ENCODE data around the gene HOXD12.

The HOXD12 gene

DNA sequence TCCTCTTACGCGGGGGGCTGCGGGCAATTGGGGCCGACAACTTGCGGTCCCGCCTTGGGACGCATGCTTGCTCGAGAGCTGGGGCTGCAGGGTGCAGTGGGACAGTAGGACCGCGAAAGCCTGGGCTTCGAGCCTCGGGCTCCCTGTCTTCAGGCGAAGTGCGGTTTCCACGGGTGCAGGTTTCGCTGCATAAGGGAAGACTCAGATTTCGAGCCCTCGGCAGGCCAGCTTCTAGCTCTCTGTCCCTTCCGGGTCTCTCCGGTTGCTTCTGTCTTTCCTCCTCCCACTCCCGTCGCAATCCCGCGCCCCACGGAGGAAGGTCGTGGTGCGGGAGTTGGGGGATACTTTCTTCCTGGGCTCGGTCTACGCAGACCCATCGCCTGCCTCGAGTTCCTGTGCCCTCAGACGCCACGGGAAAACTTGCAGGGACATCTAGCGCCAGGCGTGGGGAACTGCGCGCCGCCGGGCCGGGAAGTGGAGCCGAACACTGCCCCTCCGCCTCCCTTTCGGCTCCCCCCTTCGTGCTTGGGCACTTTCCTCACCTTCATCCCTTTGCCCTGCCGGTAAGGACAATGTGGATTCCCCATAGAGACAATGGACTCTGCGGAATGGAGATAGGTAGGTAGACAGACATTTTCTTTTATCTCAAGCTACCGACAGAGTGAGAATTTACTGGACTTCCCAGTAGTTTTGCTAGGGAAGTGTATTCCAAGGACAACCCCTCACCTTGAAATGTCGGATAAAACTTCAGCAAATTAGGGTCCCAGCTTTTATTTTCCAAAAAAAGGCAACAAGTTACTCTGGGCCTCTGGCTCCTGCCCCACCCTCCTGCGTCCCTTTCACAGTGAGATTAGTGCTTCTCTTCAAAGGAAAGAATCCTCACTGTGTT lies 11.3 kb upstream of the HOXD12 start:
- peak overlapping the region; percentile 26 for H3K4me3 ChIP-seq (ENCODE audit: extremely low read depth, insufficient read depth, low read length, poor library complexity, severe bottlenecking)

GRCh38 chr2:176088937-176089842 lies 10.4 kb upstream of the HOXD12 start:
- Histone ChIP-seq H3K36me3 (ENCODE audit: control insufficient read depth, insufficient read depth, low read length) (no peaks in the 10 kb centered on the region), H3K4me3 (ENCODE audit: extremely low read depth, insufficient read depth, low read length, poor library complexity, severe bottlenecking) (no peak overlapping the region), H3K4me1 (ENCODE audit: control insufficient read depth, insufficient read depth, low read length, poor library complexity, severe bottlenecking) (peaks cover 18% of the 10 kb centered on the region), H3K9me3 (ENCODE audit: control insufficient read depth, low read length) (no peaks in the 10 kb centered on the region), H3K27ac (ENCODE audit: low read depth, low read length, severe bottlenecking) (no peak overlapping the region)
- 4% methylated on average over 3 of the region's 6 CpGs for WGBS, 2 experiments (ENCODE audit: insufficient coverage in 2 of 2)

More for the DNA sequence above, 11.3 kb upstream of the HOXD12 start:
- no peak overlapping the region for H3K27ac ChIP-seq (ENCODE audit: low read depth, low read length, severe bottlenecking)
- H3K9me3 ChIP-seq (ENCODE audit: control insufficient read depth, low read length) = no peaks in the 10 kb centered on the region
- H3K4me1 ChIP-seq (ENCODE audit: control insufficient read depth, insufficient read depth, low read length, poor library complexity, severe bottlenecking) = peaks cover 18% of the 10 kb centered on the region
- WGBS, 2 experiments (ENCODE audit: insufficient coverage in 2 of 2) = 2 to 3% methylated on average over 32 to 34 of the region's 49 CpGs
- H3K36me3 ChIP-seq (ENCODE audit: control insufficient read depth, insufficient read depth, low read length) = no peaks in the 10 kb centered on the region

DNA sequence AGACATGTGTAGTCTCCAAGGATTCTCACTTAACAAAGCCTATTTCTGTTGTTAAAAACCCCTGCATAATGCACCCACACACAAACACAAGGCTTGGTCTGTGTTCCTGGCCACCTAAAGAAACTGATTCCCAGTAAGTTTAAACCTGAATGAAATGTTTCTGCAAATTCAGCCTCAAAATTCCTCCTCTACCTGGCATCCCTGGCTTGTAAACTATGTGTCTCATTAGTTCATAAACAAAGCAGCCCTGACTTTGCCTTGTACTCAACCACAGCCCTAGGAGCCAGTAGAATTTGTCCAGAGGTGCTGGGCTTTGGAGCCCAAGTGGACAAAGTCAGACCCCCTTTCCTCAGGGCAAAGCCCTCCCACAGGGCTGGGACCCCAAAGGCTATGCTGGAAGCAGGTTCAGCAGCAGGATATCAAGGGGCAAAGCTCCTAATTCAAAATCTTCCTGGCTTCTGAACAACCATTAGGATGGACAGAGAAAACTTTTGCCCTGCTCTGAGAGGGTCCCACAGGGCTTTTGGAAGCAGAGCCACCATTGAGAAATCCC lies 9.7 kb upstream of the HOXD12 start:
- no peak overlapping the region for H3K4me3 ChIP-seq (ENCODE audit: extremely low read depth, insufficient read depth, low read length, poor library complexity, severe bottlenecking)
- H3K9me3 ChIP-seq (ENCODE audit: control insufficient read depth, low read length) = no peaks in the 10 kb centered on the region

DNA sequence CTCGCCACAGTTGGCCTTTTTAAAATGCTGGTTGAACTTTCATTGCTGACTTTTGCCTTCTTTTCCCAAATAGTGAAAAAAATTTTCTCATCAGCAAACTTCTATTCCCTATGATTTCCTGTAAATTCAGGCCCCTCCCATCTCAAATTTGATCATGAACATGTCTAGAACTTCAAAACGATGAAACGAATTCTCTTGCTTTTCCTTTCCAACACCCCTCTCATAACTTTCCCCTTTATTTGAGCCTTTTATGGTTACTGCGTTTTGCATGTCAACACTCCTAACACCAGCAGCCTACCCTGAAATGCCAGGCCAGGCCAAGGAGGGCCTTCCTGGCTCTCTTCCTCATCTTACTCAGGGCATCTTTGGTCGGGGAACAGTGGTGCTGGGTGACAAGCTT lies 8.7 kb upstream of the HOXD12 start:
- no peak overlapping the region for H3K27ac ChIP-seq (ENCODE audit: low read depth, low read length, severe bottlenecking)
- no peaks in the 10 kb centered on the region for H3K9me3 ChIP-seq (ENCODE audit: control insufficient read depth, low read length)
- H3K4me1 ChIP-seq (ENCODE audit: control insufficient read depth, insufficient read depth, low read length, poor library complexity, severe bottlenecking) = peaks cover 7% of the 10 kb centered on the region
- H3K36me3 ChIP-seq (ENCODE audit: control insufficient read depth, insufficient read depth, low read length) = no peaks in the 10 kb centered on the region
- WGBS, 2 experiments (ENCODE audit: insufficient coverage in 2 of 2) = 12% methylated on average over 3 to 4 of the region's 5 CpGs
- H3K4me3 ChIP-seq (ENCODE audit: extremely low read depth, insufficient read depth, low read length, poor library complexity, severe bottlenecking) = no peak overlapping the region

More for the DNA sequence above, 9.7 kb upstream of the HOXD12 start:
- Histone ChIP-seq H3K36me3 (ENCODE audit: control insufficient read depth, insufficient read depth, low read length) (no peaks in the 10 kb centered on the region), H3K27ac (ENCODE audit: low read depth, low read length, severe bottlenecking) (no peak overlapping the region), H3K4me1 (ENCODE audit: control insufficient read depth, insufficient read depth, low read length, poor library complexity, severe bottlenecking) (peaks cover 13% of the 10 kb centered on the region)

- peaks cover 5% of the 10 kb centered on the region for H3K4me1 ChIP-seq (ENCODE audit: control insufficient read depth, insufficient read depth, low read length, poor library complexity, severe bottlenecking)
- H3K27ac ChIP-seq (ENCODE audit: low read depth, low read length, severe bottlenecking) = no peak overlapping the region
- H3K9me3 ChIP-seq (ENCODE audit: control insufficient read depth, low read length) = no peaks in the 10 kb centered on the region
- H3K4me3 ChIP-seq (ENCODE audit: extremely low read depth, insufficient read depth, low read length, poor library complexity, severe bottlenecking) = no peak overlapping the region
- 1 to 3% methylated on average over 24 of the region's 31 CpGs for WGBS, 2 experiments (ENCODE audit: insufficient coverage in 2 of 2)
- H3K36me3 ChIP-seq (ENCODE audit: control insufficient read depth, insufficient read depth, low read length) = no peaks in the 10 kb centered on the region
Observed at GRCh38 chr2:176091329-176092258, 8.0 kb upstream of the HOXD12 start.

DNA sequence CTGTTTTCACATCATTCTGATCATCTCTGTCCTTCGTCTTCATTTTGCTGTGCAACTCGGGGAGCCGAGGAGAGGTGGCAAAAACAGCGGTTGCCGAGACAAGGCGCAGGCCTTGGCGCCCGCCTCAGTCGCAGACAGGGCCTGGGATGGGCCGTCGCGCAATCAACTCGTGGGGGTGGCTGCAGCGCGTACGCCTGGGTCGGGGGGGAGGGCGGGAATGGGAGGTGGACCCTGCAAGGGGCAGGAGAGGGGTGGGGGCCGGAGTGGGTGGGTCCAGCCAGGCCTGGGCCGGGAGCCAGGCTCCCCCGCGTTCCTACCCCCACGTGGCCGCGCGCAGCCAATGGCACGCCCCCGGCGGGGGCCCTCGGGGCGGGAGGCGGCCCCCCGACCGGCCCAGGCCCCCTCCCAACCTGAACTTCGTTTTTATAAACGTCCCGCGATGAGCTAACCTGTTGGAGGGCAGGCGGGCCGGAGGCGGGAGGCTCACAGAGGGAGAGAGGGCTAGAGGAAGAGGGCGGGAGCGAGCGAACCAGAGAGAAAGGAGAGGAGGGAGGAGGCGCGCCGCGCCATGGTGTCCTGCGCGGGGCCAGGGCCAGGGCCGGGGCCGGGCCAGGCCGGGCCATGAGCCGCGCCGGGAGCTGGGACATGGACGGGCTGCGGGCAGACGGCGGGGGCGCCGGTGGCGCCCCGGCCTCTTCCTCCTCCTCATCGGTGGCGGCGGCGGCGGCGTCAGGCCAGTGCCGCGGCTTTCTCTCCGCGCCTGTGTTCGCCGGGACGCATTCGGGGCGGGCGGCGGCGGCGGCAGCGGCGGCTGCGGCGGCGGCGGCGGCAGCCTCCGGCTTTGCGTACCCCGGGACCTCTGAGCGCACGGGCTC lies 7.1 kb upstream of the HOXD12 start, which contains the start of gene HOXD13:
Gene HOXD13 (plus strand): TSS at position 452 of the 875 bp plus-strand sequence. CDS start 170 bp downstream, at position 622.
- 1% methylated on average over 38 to 64 of the region's 95 CpGs for WGBS, 2 experiments (ENCODE audit: insufficient coverage in 2 of 2)
- H3K27ac ChIP-seq (ENCODE audit: low read depth, low read length, severe bottlenecking) = no peak within 1 kb of the TSS
- H3K4me1 ChIP-seq (ENCODE audit: control insufficient read depth, insufficient read depth, low read length, poor library complexity, severe bottlenecking) = peaks cover 5% of the 10 kb centered on the region
- H3K4me3 ChIP-seq (ENCODE audit: extremely low read depth, insufficient read depth, low read length, poor library complexity, severe bottlenecking) = peak within 1 kb of the TSS; percentile 31
- H3K9me3 ChIP-seq (ENCODE audit: control insufficient read depth, low read length) = no peaks in the 10 kb centered on the region
- H3K36me3 ChIP-seq (ENCODE audit: control insufficient read depth, insufficient read depth, low read length) = no peaks in the 10 kb centered on the region

GRCh38 chr2:176093145-176093897 lies 6.3 kb upstream of the HOXD12 start:
- 1 to 3% methylated on average over 45 to 52 of the region's 53 CpGs for WGBS, 2 experiments (ENCODE audit: insufficient coverage in 2 of 2)

DNA sequence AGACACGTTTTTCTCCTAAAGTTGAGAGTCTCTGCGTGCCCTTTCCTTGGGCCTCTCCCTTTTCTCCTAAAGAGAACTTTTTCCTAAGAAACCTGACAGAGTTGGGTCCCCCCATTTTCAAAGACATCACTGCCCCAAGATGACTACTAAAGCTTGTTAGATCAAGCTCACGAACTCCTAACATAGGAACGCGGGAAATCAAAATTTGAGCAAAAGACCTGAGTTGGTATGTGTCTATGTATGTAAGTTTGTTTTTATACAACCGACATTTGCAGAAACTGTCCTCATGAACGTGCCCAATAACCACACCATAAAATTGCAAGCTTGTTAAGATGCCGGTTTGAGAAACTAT lies 5.7 kb upstream of the HOXD12 start:
- no peak overlapping the region for H3K4me3 ChIP-seq (ENCODE audit: extremely low read depth, insufficient read depth, low read length, poor library complexity, severe bottlenecking)
- H3K9me3 ChIP-seq (ENCODE audit: control insufficient read depth, low read length) = no peaks in the 10 kb centered on the region
- no peak overlapping the region for H3K27ac ChIP-seq (ENCODE audit: low read depth, low read length, severe bottlenecking)
- H3K4me1 ChIP-seq (ENCODE audit: control insufficient read depth, insufficient read depth, low read length, poor library complexity, severe bottlenecking) = no peaks in the 10 kb centered on the region
- WGBS, 2 experiments (ENCODE audit: insufficient coverage in 2 of 2) = 5 to 17% methylated on average over 1 to 2 of the region's 8 CpGs
- no peaks in the 10 kb centered on the region for H3K36me3 ChIP-seq (ENCODE audit: control insufficient read depth, insufficient read depth, low read length)

More at GRCh38 chr2:176093145-176093897, 6.3 kb upstream of the HOXD12 start:
- H3K27ac ChIP-seq (ENCODE audit: low read depth, low read length, severe bottlenecking) = no peak overlapping the region
- no peaks in the 10 kb centered on the region for H3K36me3 ChIP-seq (ENCODE audit: control insufficient read depth, insufficient read depth, low read length)
- H3K9me3 ChIP-seq (ENCODE audit: control insufficient read depth, low read length) = no peaks in the 10 kb centered on the region
- H3K4me1 ChIP-seq (ENCODE audit: control insufficient read depth, insufficient read depth, low read length, poor library complexity, severe bottlenecking) = no peaks in the 10 kb centered on the region
- H3K4me3 ChIP-seq (ENCODE audit: extremely low read depth, insufficient read depth, low read length, poor library complexity, severe bottlenecking) = peak overlapping the region; percentile 31

GRCh38 chr2:176094349-176094748 lies 5.2 kb upstream of the HOXD12 start:
- Histone ChIP-seq H3K36me3 (ENCODE audit: control insufficient read depth, insufficient read depth, low read length) (no peaks in the 10 kb centered on the region), H3K9me3 (ENCODE audit: control insufficient read depth, low read length) (no peaks in the 10 kb centered on the region), H3K27ac (ENCODE audit: low read depth, low read length, severe bottlenecking) (no peak overlapping the region), H3K4me1 (ENCODE audit: control insufficient read depth, insufficient read depth, low read length, poor library complexity, severe bottlenecking) (no peaks in the 10 kb centered on the region), H3K4me3 (ENCODE audit: extremely low read depth, insufficient read depth, low read length, poor library complexity, severe bottlenecking) (no peak overlapping the region)
- 3 to 4% methylated on average over 6 to 7 of the region's 12 CpGs for WGBS, 2 experiments (ENCODE audit: insufficient coverage in 2 of 2)
